ENCODE results near the gene RASGRF1.

DNA sequence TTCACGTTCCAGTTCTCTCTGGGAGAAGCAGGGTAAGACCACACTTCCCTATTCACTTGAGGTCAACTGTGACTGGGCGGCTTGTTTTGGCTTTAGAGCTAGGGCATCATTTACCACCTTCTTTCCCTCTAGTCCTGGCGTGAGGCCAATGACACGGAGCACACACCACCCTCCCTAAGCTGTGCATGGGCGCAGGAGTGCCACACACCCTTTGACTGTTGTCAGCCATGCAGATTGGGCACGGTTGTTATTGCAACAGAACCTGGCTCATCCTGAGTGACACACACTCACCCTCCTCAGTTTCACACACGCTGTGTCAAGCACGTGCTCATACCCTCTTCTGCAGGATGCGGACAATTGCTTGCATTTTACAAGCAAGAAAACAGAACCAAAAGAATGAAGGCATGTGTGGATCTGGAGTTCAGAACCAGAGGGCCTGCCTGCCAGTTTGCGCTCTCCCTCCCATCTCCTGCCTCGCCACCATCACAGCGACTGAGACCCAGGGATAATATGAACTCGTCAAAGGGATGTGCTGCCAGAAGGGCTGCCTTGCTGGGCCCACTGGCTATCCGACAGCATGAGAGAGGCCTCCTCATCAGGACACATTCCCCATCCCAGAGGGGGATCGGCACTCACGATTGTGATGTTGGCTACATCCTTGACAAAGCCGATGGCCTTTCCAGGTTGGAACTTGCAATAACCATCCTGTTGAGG is 163.3 kb downstream of the RASGRF1 start:
- TF ChIP-seq EZH2 (IDR thresholded peaks at IDR 0.05; ENCODE audit: low read length), result no peak
- TF ChIP-seq, protein P1, sequence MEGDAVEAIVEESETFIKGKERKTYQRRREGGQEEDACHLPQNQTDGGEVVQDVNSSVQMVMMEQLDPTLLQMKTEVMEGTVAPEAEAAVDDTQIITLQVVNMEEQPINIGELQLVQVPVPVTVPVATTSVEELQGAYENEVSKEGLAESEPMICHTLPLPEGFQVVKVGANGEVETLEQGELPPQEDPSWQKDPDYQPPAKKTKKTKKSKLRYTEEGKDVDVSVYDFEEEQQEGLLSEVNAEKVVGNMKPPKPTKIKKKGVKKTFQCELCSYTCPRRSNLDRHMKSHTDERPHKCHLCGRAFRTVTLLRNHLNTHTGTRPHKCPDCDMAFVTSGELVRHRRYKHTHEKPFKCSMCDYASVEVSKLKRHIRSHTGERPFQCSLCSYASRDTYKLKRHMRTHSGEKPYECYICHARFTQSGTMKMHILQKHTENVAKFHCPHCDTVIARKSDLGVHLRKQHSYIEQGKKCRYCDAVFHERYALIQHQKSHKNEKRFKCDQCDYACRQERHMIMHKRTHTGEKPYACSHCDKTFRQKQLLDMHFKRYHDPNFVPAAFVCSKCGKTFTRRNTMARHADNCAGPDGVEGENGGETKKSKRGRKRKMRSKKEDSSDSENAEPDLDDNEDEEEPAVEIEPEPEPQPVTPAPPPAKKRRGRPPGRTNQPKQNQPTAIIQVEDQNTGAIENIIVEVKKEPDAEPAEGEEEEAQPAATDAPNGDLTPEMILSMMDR (optimal IDR thresholded peaks at IDR 0.05 in 1 of 3, IDR thresholded peaks at IDR 0.05 in 1 of 3, conservative IDR thresholded peaks at IDR 0.05 in 1 of 3; ENCODE audit: extremely low read depth in 1 of 3, insufficient read depth in 2 of 3, low read length in 3 of 3), result no peak
